ENCODE data around the gene RBM4.

DNA sequence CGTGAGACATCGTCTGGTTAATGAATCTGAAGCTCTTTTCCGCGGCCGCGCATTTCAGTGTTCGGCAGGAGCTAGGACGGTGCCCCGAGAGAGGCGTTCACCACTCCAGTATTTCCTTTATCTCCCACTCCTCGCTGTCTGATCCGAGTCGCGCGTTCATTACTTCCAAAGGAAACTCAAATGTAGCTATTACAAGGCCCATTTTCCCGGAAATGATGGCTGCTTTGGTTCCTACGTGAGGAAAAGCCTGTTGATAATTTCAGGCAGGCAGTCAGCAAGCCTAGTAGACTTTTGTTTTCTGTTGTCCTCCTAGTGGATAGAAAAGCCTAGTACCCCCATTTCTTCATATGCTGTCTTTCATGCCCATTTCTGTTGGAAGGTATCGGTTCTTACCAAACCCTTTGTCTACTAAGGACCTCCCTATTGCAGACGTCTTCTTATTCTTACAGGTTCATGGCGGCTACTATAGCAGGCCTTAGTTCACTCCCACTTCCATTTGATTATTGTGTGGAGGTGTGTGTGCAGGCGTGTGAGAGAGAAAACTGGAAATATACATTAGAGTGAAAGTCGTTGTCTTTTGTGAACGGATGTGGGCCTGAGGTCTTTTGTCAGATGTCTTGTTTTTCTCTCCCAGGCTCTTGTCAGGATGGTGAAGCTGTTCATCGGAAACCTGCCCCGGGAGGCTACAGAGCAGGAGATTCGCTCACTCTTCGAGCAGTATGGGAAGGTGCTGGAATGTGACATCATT, 737 bp downstream of the RBM4 start:
- no peak for TF ChIP-seq BHLHE40 (IDR thresholded peaks at IDR 0.05; ENCODE audit: low read depth, low read length)
- no peak for TF ChIP-seq SMC3 (IDR thresholded peaks at IDR 0.05; ENCODE audit: low read depth, low read length)
- TF ChIP-seq, protein P1, sequence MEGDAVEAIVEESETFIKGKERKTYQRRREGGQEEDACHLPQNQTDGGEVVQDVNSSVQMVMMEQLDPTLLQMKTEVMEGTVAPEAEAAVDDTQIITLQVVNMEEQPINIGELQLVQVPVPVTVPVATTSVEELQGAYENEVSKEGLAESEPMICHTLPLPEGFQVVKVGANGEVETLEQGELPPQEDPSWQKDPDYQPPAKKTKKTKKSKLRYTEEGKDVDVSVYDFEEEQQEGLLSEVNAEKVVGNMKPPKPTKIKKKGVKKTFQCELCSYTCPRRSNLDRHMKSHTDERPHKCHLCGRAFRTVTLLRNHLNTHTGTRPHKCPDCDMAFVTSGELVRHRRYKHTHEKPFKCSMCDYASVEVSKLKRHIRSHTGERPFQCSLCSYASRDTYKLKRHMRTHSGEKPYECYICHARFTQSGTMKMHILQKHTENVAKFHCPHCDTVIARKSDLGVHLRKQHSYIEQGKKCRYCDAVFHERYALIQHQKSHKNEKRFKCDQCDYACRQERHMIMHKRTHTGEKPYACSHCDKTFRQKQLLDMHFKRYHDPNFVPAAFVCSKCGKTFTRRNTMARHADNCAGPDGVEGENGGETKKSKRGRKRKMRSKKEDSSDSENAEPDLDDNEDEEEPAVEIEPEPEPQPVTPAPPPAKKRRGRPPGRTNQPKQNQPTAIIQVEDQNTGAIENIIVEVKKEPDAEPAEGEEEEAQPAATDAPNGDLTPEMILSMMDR (conservative IDR thresholded peaks at IDR 0.05; ENCODE audit: low read depth, low read length): 0 out of 2 replicates have a peak, but pooled peaks have one; percentile 21
- TF ChIP-seq RFX5 (IDR thresholded peaks at IDR 0.05; ENCODE audit: low read depth, low read length): no peak
- TF ChIP-seq, protein P2, sequence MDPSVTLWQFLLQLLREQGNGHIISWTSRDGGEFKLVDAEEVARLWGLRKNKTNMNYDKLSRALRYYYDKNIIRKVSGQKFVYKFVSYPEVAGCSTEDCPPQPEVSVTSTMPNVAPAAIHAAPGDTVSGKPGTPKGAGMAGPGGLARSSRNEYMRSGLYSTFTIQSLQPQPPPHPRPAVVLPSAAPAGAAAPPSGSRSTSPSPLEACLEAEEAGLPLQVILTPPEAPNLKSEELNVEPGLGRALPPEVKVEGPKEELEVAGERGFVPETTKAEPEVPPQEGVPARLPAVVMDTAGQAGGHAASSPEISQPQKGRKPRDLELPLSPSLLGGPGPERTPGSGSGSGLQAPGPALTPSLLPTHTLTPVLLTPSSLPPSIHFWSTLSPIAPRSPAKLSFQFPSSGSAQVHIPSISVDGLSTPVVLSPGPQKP (IDR thresholded peaks at IDR 0.05; ENCODE audit: borderline replicate concordance, low read depth, low read length): no peak
- TF ChIP-seq POLR2A (IDR thresholded peaks at IDR 0.05; ENCODE audit: low read depth, low read length): no peak
- TF ChIP-seq RAD21 (IDR thresholded peaks at IDR 0.05; ENCODE audit: low read length): no peak
- TF ChIP-seq NFE2L2 (IDR thresholded peaks at IDR 0.05; ENCODE audit: low read depth, low read length): no peak
